AG08396 (cell line): ENCODE data around the gene TAF6L.
"Not testable (repeated sequence)": the region's sequence is repeated elsewhere in the genome, so short reads cannot be mapped to it uniquely, and the experiment has no call there.

Experiments
- DNase-seq: peaks from one replicate; pipeline ENCODE4 v3.0.0; 2012; ENCODE audit warnings: low spot score, mixed read lengths

The TAF6L gene

DNA sequence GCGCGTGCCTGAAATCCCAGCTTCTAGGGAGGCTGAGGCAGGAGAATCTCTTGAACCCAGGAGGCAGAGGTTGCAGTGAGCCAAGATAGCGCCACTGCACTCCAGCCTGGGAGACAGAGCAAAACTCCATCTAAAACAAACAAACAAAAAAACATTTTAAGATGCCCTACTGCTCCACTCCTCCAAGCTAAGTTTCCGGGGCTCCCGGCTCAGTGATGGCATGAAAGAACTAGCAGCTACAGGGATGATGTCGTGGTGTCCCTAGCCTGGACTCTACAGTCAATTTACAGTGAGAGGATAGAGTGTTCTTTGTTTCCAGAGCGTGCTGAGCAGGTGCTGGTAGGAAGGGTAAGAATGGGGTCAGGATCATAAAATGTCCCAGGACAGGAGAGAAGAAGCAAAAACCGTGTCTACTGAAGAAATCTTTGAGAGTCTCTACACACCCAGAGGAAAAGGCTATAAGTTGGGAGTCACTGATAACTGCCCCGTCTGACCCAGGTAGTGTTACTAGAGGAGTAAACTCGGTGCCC, 16.0 kb upstream of the TAF6L start:
- DNase-seq: no peak

- DNase-seq: no peak
These were observed 13.1 kb upstream of the TAF6L start for GRCh38 chr11:62757846-62758788.

GRCh38 chr11:62760867-62761227, 10.3 kb upstream of the TAF6L start:
- not testable (repeated sequence) for DNase-seq

DNA sequence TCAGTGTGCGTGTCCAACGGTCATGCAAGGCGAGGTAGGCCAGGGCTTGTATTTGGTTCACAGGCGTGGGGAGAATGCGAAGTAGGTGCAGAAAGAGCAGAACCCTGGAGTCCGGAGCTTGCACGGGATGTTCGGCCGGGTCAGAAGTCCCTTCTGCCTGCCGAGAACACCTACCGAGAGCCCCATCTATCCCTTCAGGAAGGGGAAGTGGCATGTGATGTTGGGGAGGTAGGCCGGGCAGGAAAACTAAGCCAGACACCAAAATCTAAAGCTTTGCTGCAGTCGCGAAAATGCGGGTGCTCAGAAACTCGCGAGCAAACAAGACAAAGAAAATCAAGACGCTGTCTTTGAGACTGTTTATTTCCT, 435 bp upstream of the TAF6L start:
- DNase-seq: no peak

- DNase-seq: no peak
These were observed 3.2 kb downstream of the TAF6L start for GRCh38 chr11:62774407-62774806.

GRCh38 chr11:62775646-62776045, 4.5 kb downstream of the TAF6L start:
- no peak for DNase-seq

DNA sequence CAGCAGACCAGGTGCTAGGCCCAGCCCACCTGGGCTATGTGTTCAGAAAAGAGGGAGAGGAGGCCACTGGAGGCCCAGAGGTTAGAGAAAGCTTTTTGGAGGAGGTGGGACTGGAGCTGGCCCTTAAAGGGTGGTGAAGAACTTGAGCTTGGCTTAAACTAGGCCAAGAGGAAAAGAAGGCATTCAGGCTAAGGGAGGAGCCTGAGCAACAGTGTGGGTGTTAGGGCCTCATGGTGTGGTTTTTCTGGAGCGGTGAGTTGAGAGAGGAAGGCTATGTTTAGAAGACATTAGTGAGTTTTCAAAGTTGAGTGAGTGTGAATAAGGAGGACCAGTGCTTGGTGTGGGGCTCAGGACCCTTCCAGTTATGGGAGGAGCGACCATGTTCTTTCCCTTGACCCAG, 6.2 kb downstream of the TAF6L start:
- DNase-seq: no peak

- no peak for DNase-seq
These were observed 7.2 kb downstream of the TAF6L start for GRCh38 chr11:62778441-62778840.

GRCh38 chr11:62782753-62783152, 11.6 kb downstream of the TAF6L start:
- DNase-seq: no peak

- DNase-seq: peak; percentile 92
These were observed 15.3 kb downstream of the TAF6L start for GRCh38 chr11:62786318-62787004.

DNA sequence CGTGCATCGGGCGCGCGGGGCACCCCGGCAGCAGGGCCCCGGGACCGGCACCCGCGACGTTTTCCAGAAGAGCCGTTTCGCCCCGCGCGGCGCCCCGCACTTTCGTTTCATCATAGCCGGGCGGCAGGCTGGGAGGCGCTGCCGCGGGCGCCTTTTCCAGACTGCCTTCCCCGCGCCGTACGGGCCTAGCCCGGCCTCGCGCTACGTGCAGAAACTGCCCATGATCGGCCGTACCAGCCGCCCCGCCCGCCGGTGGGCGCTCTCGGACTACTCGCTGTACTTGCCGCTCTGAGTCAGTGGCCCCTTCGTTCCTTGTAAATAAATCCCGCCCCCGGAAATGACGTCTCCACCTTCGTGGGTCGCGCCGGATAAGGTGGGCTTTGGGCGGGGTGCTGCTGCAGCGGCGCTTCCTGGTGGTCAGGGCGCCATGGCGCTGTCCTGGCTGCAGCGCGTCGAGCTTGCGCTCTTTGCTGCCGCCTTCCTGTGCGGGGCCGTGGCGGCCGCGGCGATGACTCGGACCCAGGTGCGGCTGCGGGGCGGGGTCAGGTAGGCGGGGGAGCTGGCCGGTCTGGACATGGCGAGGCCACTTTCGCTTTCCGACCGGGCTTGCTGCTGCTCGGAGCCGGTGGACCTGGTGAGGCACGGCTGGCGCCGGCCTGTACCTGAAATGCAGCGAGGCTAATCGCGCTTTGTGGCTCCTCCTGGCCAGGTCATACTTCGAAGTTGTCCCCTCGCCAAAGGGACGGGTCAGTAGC, 16.0 kb downstream of the TAF6L start, which contains the start of gene TMEM179B:
TSS of gene TMEM179B (plus strand) at position 398 of the 755 bp plus-strand sequence. CDS start at position 428, 30 bp downstream.
- peak; percentile 96 for DNase-seq

- DNase-seq: no peak
These were observed 17.8 kb downstream of the TAF6L start for GRCh38 chr11:62788991-62789390.

DNA sequence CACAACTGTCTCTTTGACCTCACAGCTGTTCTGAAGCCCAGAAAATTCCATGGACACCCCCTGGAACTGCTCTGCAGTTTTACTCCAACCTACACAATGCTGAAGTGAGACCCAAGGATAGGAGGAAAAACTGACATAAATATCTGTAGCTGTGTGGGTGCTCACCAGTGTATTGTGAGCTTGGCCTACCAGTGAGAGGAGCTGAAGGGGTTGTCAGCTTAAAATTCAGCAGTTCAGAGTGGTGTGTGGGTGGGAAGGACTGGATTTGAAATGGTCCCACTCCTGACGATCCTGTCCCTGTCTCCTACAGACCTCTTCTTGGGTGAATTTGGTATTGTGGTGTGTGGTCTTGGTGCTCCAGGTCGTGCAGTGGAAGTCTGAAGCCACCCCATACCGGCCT, 18.4 kb downstream of the TAF6L start:
- no peak for DNase-seq

- DNase-seq: peak; percentile 92
These were observed 20.5 kb downstream of the TAF6L start, which contains the start of gene TMEM223 for GRCh38 chr11:62791501-62792201. Gene TMEM223 (minus strand): TSS chr11:62792006. CDS start chr11:62791994, 12 bp downstream.

- DNase-seq: no peak
These were observed 21.0 kb downstream of the TAF6L start for GRCh38 chr11:62792202-62792575.

- no peak for DNase-seq
These were observed 23.1 kb downstream of the TAF6L start for GRCh38 chr11:62794201-62794775.

GRCh38 chr11:62796281-62796680, 25.1 kb downstream of the TAF6L start:
- no peak for DNase-seq

- DNase-seq: no peak
These were observed 28.3 kb downstream of the TAF6L start for GRCh38 chr11:62799486-62799885.

DNA sequence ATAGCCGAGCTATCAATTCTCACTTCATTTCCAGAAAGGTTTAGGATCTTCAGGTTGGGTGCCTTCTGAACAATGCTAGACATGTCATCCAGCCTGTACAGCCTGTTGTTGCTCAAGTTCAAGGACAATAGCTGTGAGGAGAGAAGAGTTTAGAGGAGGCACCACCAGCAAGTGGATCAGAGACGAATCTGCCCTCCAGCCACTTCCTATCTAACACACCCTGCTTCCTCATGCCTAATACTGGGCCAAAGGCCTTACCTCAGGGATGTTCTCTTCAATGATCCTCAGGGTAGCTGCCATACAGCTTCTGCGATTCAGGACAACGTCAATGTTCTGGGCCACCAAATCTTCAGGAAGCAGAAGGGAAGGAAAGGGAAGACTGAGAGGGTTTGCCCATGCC, 29.9 kb downstream of the TAF6L start:
- no peak for DNase-seq

- DNase-seq: no peak
These were observed 33.3 kb downstream of the TAF6L start for GRCh38 chr11:62804310-62805075.
